Left renal cortex interstitium (tissue), 4 donors: Measurements from ENCODE around the gene CHI3L2. TPM values are rescaled to one million over a fixed set of nuclear protein-coding genes. Genes with fewer than 3 reads are reported as not detected.
"Not testable (repeated sequence)": the region's sequence is repeated elsewhere in the genome, so short reads cannot be mapped to it uniquely, and the experiment has no call there.

Experiments used
- DNase-seq, 4 donors: peaks; one replicate each; pipeline ENCODE4 v3.0.0-alpha.2; 2013; ENCODE audit warnings: low read depth in 4 of 4, low spot score in 2 of 4, missing footprints in 1 of 4
- polyA plus RNA-seq, 4 donors: library from polyadenylated mRNA; unstranded; fragments of 120-200 nt; gene quantifications; one replicate each; pipeline ENCODE4 v1.2.1, GENCODE V29; 2013; ENCODE audit not compliant: insufficient read length in 4 of 4

The CHI3L2 gene
- polyA plus RNA-seq, 4 donors = 0.07 to 0.22 TPM; not detected in 2

GRCh38 chr1:111201275-111202090, 26.0 kb upstream of the CHI3L2 start:
- no peak for DNase-seq

- no peak for DNase-seq
Observed at GRCh38 chr1:111202366-111202706, 25.2 kb upstream of the CHI3L2 start.

- no peak for DNase-seq
Observed at GRCh38 chr1:111202707-111203623, 24.5 kb upstream of the CHI3L2 start.

GRCh38 chr1:111203681-111204200, 23.8 kb upstream of the CHI3L2 start:
- peak in 1 of 4 donors; percentile 8 for DNase-seq

GRCh38 chr1:111204201-111204982, 23.1 kb upstream of the CHI3L2 start:
- peak in 1 of 4 donors; percentile 3 for DNase-seq

- DNase-seq = no peak
Observed at GRCh38 chr1:111204983-111205713, 22.4 kb upstream of the CHI3L2 start.

DNA sequence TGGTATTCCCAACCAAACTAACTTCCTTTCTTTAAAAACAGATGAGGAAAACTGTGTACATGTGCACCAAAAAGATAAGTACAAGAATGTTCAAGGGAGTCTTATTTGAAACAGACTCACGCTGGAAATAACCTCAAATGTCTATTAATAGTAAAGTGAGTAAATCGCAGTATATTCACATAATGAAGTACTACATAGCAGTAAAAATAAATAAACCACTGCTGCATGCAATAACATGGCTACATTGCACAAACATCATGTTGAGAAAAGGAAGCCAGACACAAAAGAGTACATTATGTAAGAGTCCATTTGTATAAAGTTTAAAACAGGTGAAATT, 21.8 kb upstream of the CHI3L2 start:
- no peak for DNase-seq

DNA sequence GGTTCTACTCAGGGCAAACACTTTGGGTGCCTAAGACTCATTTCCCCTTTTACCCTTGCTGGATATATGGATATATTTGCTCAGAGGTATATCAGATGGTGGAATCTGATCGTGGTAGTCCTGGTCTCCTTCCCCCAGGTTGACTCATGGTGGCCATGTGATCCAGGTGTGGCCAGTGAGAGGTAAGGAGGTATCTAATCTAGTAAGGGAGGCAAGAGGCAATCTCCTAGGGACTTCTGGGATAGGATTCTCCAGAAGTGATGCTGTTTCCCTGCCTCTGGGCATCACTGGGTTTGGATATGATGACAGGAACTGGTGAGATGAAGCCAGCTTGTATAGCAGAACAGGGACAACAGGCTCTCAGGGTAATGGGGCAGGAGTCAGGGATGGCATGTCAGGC, 18.6 kb upstream of the CHI3L2 start:
- no peak for DNase-seq

DNA sequence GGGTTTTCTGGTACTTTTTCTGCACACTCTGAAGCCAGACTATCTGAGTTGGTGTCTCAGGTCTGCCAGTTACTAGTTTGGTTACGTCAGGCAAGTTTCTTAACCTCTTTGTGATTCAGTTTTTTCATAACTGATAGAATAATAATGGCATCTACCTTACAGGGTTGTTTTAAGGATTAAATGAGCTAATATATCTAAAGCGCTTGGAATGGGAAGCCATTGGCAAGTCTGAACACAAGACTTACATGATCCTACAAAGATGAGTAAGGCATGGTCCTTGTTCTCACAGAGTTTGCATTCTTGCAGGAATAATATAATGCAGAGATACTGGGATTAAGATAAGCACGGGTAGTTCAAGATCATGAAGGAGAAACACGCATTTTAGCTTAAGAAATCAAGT, 17.9 kb upstream of the CHI3L2 start:
- no peak for DNase-seq

DNA sequence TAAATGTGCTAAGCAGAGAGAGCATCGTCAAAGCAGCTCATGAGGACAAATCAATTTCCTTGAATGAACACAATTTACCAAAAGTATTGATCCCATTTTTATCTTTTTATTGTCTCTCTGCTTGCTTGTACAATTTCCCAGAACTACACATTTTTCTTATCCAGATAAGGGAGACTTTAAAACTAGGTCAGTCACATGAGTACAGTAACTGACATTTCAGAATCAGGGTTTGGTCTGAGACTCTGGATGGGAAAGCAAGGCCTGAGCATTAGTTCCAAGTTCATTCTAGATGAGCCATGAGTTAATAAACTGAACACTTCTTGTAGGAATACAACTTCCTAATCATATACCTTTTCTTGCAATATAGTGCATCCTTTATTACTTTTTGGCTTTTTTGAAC, 15.6 kb upstream of the CHI3L2 start:
- DNase-seq = no peak

- no peak for DNase-seq
Observed at GRCh38 chr1:111212634-111213335, 14.7 kb upstream of the CHI3L2 start.

DNA sequence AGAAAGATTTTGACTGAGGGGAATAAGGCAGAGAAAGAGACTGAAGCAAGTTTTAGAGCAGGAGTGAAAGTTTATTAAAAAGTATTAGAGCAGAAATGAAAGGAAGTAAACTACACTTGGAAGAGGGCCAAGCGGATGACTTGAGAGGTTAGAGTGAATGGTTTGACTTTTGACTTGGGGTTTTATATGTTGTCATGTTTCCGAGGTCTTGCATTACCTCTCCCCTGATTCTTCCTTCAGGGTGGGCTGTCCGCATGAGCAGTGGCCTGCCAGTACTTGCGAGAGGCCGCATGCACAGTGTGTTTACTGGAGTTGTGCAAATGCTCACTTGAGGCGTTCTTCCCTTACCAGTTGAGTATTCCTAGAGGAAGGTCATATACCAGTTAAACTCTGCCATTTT, 14.1 kb upstream of the CHI3L2 start:
- no peak for DNase-seq

- no peak for DNase-seq
Observed at GRCh38 chr1:111214074-111214801, 13.3 kb upstream of the CHI3L2 start.

GRCh38 chr1:111214884-111215283, 12.6 kb upstream of the CHI3L2 start:
- no peak for DNase-seq

GRCh38 chr1:111215285-111215684, 12.2 kb upstream of the CHI3L2 start:
- not testable (repeated sequence) for DNase-seq

DNA sequence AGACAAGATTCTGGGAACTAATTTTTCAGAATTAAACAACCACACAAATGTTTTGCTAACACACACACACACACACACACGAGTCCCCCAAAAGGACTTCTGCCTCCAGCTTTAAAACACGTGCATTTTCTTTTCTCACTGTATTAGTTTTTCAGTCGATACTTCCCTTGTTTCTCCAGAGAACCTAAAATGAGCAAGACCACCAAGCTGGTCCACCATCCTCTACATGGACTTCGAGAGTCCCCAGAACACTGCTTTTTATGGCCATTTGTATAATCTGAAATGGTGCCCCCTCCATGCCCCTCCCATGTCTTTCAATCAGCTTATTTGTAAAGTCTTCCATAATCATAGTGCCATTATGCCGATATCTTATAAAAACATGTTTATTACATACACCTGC, 10.8 kb upstream of the CHI3L2 start:
- DNase-seq = no peak

DNA sequence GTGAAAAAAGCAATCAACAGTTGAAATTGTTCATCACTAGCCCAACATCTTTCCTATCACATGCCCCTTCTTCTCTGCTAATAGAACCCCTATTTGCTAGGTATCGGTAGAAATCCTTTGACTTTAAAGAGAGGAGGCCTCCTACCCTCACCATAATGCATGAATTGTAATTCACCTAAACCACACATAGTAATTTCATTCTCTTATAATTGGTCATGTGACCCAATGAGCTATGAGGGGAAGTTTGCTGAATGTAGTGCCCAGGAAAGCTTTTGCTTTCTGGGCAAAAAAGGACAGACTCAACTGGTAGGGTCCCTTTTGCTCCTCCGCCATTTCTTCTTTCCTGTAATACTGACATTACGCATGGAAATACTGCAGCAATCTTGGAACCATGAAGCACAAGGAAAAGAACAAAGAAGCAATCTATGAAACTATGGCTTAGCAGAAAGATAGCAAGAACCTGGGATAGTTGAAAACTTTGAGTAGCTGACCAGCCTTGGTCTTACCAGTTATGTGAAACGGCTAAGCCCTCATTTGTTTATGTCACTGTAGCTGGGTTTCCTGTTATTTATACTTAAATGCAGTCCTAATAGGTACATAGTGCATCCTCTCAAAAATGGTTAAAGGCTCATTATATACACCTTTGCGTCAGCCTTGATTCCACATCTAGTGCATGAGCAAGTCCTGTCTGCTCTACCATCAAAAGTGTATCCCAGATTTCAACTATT, 10.2 kb upstream of the CHI3L2 start:
- DNase-seq = no peak
